ENCODE results near the gene HIC2.
"Not testable (repeated sequence)": the region's sequence is repeated elsewhere in the genome, so short reads cannot be mapped to it uniquely, and the experiment has no call there.

HIC2 gene

GRCh38 chr22:21417227-21417746 lies at the start of gene HIC2:
Gene HIC2, plus strand, starts transcription at chr22:21417371. Its CDS starts 25,461 bp downstream, at chr22:21442832.
- DNase-seq = not testable (repeated sequence)

GRCh38 chr22:21368603-21369310 lies 48.4 kb upstream of the HIC2 start:
- DNase-seq = not testable (repeated sequence)

DNA sequence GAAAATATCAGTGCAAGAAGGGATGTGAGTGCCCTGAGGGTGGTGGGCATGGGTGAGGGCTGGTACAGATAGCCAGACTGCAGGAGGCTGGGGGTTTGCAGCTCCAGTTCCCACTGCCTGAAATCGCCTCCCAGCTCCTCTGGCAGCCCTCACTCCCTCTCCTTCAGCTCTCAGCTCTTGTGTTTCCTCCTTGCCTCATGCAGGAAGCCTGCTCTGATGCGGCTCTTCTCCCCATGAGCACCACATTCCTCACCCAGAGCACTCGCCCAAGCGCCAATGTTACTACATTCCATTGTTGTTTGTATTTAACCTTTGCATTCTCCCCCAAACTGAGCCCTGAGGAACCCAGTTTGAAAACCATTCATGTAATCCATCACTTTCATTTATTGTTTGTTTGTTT lies 41.3 kb upstream of the HIC2 start:
- DNase-seq = not testable (repeated sequence)

- not testable (repeated sequence) for DNase-seq
Observed at GRCh38 chr22:21383701-21384467, 33.3 kb upstream of the HIC2 start, which contains the start of gene RIMBP3B. Gene RIMBP3B, plus strand, starts transcription at chr22:21383751. Its CDS starts 108 bp downstream, at chr22:21383859.

- not testable (repeated sequence) for DNase-seq
Observed at GRCh38 chr22:21384468-21385357, 32.5 kb upstream of the HIC2 start.

DNA sequence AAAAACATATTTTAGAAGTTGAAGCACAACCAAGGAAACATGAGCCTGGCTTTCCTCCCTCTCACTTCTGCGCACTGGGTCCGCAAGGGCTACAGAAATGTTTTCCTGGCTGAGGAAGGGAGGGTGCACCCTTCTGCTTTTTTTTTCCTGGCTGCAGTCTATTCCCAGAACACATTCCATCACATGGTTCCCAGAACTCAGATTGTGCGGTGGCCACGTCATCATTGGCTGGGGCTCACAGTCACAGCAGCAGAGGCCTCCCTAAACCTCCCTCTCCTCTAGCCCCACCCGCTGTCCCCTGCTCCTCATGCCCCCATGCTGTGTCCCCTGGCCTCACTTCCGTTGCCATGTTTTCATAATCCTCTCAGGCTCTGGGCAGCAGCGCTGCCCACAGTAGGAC lies 27.7 kb upstream of the HIC2 start:
- not testable (repeated sequence) for DNase-seq

- not testable (repeated sequence) for DNase-seq
Observed at GRCh38 chr22:21390013-21390412, 27.2 kb upstream of the HIC2 start.

DNA sequence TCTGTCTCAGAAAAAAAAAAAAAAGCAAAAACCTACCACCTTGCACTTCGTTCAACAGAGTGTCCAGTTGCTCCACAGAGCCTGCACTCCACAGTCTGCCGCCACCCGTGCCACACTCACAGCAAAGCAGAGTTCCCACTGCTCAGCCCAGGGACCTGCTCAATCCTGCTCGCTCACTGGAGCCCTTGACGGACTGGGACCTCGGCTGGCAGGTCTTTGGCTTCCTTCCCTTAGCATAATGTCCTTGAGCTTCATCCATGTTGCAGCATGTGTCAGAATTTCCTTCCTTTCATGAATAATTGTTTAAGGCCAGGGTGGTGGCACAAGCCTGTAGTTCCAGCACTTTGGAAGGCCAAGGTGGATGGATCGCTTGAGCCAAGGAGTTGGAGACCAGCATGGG lies 22.6 kb upstream of the HIC2 start:
- not testable (repeated sequence) for DNase-seq

GRCh38 chr22:21401197-21401969 lies 15.8 kb upstream of the HIC2 start:
- not testable (repeated sequence) for DNase-seq

GRCh38 chr22:21402763-21403314 lies 14.3 kb upstream of the HIC2 start:
- DNase-seq = not testable (repeated sequence)

DNA sequence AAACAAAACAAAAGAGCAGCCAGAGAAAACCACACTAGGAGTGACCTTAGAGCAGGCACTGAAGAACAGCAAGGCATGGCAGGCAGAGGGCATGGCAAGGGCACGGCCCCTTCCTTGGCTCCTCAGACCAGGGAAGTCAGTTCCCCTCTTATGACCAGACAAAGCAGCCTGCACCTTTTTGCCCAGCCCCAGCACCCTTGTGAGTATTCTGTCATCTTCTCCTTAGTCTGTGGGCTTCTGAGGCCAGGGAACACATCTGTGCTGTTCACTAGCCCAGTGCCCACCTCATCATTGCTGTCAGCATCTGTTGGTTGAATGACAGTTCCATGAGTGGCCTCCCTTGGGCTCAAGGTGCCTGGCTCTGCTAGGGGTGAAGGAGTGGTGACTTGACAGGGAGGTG lies 10.0 kb upstream of the HIC2 start:
- DNase-seq = not testable (repeated sequence)

- DNase-seq = not testable (repeated sequence)
Observed at GRCh38 chr22:21407792-21408191, 9.4 kb upstream of the HIC2 start.

GRCh38 chr22:21416375-21416774 lies 796 bp upstream of the HIC2 start:
- DNase-seq = not testable (repeated sequence)

- DNase-seq = not testable (repeated sequence)
Observed at GRCh38 chr22:21417853-21418252, 682 bp downstream of the HIC2 start.

DNA sequence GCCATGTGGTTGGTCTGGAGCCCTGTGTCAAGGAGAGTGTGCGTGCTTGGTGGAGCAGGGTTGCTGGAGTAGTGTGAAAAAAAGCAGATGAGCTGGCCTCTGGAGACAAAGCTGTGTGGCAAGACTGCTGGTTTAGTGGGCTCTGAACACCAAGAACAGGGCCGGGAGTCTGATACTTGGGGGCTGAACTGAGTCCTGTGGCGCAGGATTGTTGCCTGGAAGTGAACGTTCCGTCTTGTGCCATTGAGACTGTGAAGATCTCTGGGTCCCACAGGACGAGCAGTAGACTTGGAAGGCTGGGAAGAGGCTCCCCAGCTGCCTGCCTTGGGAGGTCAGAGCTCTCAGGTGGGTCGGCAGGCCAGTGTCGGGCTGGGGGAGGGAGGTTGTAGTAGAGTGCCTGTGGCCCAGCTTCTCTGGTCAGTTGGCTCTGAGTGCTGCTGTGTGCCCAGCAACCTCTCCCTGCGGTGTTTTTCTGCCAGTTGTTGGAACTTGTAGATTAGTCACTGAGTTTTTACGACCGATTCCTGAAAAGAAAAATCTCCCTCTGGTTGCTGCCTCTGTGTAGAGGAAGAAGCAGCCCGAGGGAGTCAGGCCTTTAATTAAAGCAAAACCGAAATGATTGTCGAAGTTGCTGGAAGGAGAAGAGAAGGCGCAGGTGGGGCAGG lies 1.9 kb downstream of the HIC2 start:
- not testable (repeated sequence) for DNase-seq

GRCh38 chr22:21420180-21420763 lies 3.1 kb downstream of the HIC2 start:
- DNase-seq = not testable (repeated sequence)

GRCh38 chr22:21424084-21424709 lies 7.0 kb downstream of the HIC2 start:
- DNase-seq = not testable (repeated sequence)

GRCh38 chr22:21434378-21435233 lies 17.4 kb downstream of the HIC2 start:
- not testable (repeated sequence) for DNase-seq
